SH-SY5Y (cell line): ENCODE results near the gene COBL.

ENCODE experiments used
- GATA2 ChIP-seq: IDR thresholded peaks from 2 replicates; pipeline ENCODE4 v1.6.1; 2011; ENCODE audit warnings: mild to moderate bottlenecking, low read depth, low read length
- GATA3 ChIP-seq: IDR thresholded peaks from 2 replicates; pipeline ENCODE4 v1.6.1; 2011; ENCODE audit warnings: low read depth, mild to moderate bottlenecking, low read length, moderate library complexity

GRCh38 chr7:51229620-51230323 lies 86.8 kb downstream of the COBL start:
- TF ChIP-seq GATA2 (no peak), GATA3 (no peak)
